A673 (cell line): Measurements from ENCODE around the gene MFSD1. TPM values are rescaled to one million over a fixed set of nuclear protein-coding genes. Genes with fewer than 3 reads are reported as not detected.

Experiments
- BruUV-seq: library from RNA; stranded (reverse); fragments of 400-500 nt; replicated peaks from 2 replicates; lab custom pipeline; 2021; lab: Mats Ljungman, UMichigan
- CTCF ChIA-PET: fragments of 300-600 bp; sonication (Branson Sonifier 250); formaldehyde crosslinking; loops from one replicate; lab custom pipeline; 2022; ENCODE audit warnings: antibody characterized with exemption; lab: Charles Lee
- POLR2A ChIA-PET: fragments of 300-600 bp; sonication (Branson Sonifier 250); formaldehyde crosslinking; loops from one replicate; lab custom pipeline; 2022; ENCODE audit warnings: antibody characterized with exemption; ENCODE audit not compliant: low non-redundant PET; lab: Charles Lee
- DNase-seq: peaks from one replicate; pipeline ENCODE4 v3.0.0-alpha.2; 2015; ENCODE audit warnings: low spot score
- H3K27ac ChIP-seq: fragments of 200-600 bp; sonication (generic); 2 replicates; pipeline ENCODE4 v1.5.1; 2016; ENCODE audit warnings: mixed run types, low read depth, mild to moderate bottlenecking, mixed read lengths, antibody characterized with exemption, low read length; ENCODE audit not compliant: poor library complexity, severe bottlenecking
- H3K27me3 ChIP-seq: fragments of 200-600 bp; sonication (generic); replicated peaks from 2 replicates; pipeline ENCODE4 v1.6.1; 2017; ENCODE audit warnings: mixed run types, low read depth, mild to moderate bottlenecking, mixed read lengths, antibody characterized with exemption, low read length; ENCODE audit not compliant: insufficient read depth, poor library complexity
- H3K36me3 ChIP-seq: fragments of 200-600 bp; sonication (generic); 2 replicates; pipeline ENCODE4 v1.6.1; 2016; ENCODE audit warnings: mixed run types, mild to moderate bottlenecking, mixed read lengths, antibody characterized with exemption, low read length; ENCODE audit not compliant: insufficient read depth, poor library complexity, severe bottlenecking
- H3K4me1 ChIP-seq: fragments of 200-600 bp; sonication (generic); 2 replicates; pipeline ENCODE4 v1.6.1; 2017; ENCODE audit warnings: mixed run types, mild to moderate bottlenecking, mixed read lengths, antibody characterized with exemption, low read length; ENCODE audit not compliant: insufficient read depth, poor library complexity, severe bottlenecking
- H3K4me3 ChIP-seq: fragments of 200-600 bp; sonication (generic); 2 replicates; pipeline ENCODE4 v1.5.1; 2016; ENCODE audit warnings: low read depth, mixed run types, mild to moderate bottlenecking, mixed read lengths, low read length; ENCODE audit not compliant: poor library complexity, severe bottlenecking
- H3K9me3 ChIP-seq: fragments of 200-600 bp; sonication (generic); 2 replicates; pipeline ENCODE4 v1.6.1; 2016; ENCODE audit warnings: mixed run types, low read depth, mild to moderate bottlenecking, mixed read lengths, antibody characterized with exemption, low read length; ENCODE audit not compliant: poor library complexity, severe bottlenecking
- EZH2 ChIP-seq: fragments of 200-600 bp; sonication (generic); IDR thresholded peaks from 2 replicates; pipeline ENCODE4 v1.6.1; 2017; ENCODE audit warnings: borderline replicate concordance, low read depth, mild to moderate bottlenecking, mixed read lengths, antibody characterized with exemption, low read length; ENCODE audit not compliant: poor library complexity, severe bottlenecking
- intact Hi-C: fragments of 100-400 bp; cut with micrococcal nuclease; formaldehyde crosslinking; loops from one replicate; pipeline ENCODE4 v1.10.0; 2022; ENCODE audit not compliant: unreplicated experiment
- total RNA-seq: library from RNA; stranded (reverse); gene quantifications from 2 replicates; pipeline ENCODE4 v1.2.3, GENCODE V29; 2021
- TF ChIP-seq, protein P1 (sequence below): fragments of 300-800, 200-600 bp; sonication (generic); conservative IDR thresholded peaks from 2 replicates; pipeline ENCODE4 v1.5.1; 2017; ENCODE audit warnings: low read depth, mild to moderate bottlenecking, antibody characterized with exemption, low read length, moderate library complexity, mixed read lengths

Gene MFSD1
- total RNA-seq, 1 experiment from 2014 or later = 15.2 TPM

GRCh38 chr3:158775426-158776410, 26.1 kb upstream of the MFSD1 start:
- BruUV-seq = no TSS peak
- intact Hi-C loops = no loop called here
- Histone ChIP-seq H3K4me3 (no peak overlapping the region), H3K27me3 (no peaks in the 10 kb centered on the region), H3K36me3 (no peaks in the 10 kb centered on the region), H3K27ac (no peak overlapping the region), H3K4me1 (no peaks in the 10 kb centered on the region), H3K9me3 (no peaks in the 10 kb centered on the region)
- TF ChIP-seq, protein P1, sequence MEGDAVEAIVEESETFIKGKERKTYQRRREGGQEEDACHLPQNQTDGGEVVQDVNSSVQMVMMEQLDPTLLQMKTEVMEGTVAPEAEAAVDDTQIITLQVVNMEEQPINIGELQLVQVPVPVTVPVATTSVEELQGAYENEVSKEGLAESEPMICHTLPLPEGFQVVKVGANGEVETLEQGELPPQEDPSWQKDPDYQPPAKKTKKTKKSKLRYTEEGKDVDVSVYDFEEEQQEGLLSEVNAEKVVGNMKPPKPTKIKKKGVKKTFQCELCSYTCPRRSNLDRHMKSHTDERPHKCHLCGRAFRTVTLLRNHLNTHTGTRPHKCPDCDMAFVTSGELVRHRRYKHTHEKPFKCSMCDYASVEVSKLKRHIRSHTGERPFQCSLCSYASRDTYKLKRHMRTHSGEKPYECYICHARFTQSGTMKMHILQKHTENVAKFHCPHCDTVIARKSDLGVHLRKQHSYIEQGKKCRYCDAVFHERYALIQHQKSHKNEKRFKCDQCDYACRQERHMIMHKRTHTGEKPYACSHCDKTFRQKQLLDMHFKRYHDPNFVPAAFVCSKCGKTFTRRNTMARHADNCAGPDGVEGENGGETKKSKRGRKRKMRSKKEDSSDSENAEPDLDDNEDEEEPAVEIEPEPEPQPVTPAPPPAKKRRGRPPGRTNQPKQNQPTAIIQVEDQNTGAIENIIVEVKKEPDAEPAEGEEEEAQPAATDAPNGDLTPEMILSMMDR = no peak
- no peak for TF ChIP-seq EZH2
- peak; percentile 14 for DNase-seq
- ChIA-PET CTCF (no interaction called here), POLR2A (no interaction called here)

DNA sequence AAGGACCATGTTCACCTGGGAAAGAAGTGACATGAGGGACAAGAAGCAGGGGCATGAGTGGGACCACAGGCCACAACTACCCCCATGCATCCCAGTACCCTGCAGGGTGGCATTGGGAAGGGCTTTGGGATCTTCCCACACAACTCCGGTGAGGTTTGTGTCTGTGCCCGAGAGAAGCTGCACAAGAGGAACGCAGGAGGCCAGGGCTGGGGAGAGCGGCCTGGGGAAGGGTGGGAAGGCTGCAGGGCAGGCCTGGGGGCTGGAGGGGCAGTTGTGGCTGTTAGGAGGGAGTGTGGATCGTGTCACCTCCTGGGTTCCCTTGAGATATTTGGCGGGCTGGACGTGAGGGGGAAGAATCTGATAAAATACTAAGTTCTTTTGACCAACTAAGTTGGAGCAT, 25.3 kb upstream of the MFSD1 start:
- H3K27ac ChIP-seq = no peak overlapping the region
- POLR2A ChIA-PET = interaction anchor here (0.6 kb wide), 1 partner anchor 1014 kb away, joined by 5 read pairs; no protein-coding TSS in a partner anchor

GRCh38 chr3:158777161-158777873, 24.5 kb upstream of the MFSD1 start:
- TF ChIP-seq, protein P1 = no peak
- no peak for TF ChIP-seq EZH2
- DNase-seq = no peak
- no peaks in the 10 kb centered on the region for H3K9me3 ChIP-seq
- no peak overlapping the region for H3K27ac ChIP-seq
- intact Hi-C loops = no loop called here
- POLR2A ChIA-PET = interaction anchor here (0.6 kb wide), 1 partner anchor 1014 kb away, joined by 5 read pairs; no protein-coding TSS in a partner anchor
- no peaks in the 10 kb centered on the region for H3K4me1 ChIP-seq
- H3K27me3 ChIP-seq = no peaks in the 10 kb centered on the region
- BruUV-seq = no TSS peak
- CTCF ChIA-PET = no interaction called here
- H3K4me3 ChIP-seq = no peak overlapping the region
- no peaks in the 10 kb centered on the region for H3K36me3 ChIP-seq

More for the DNA sequence above, 25.3 kb upstream of the MFSD1 start:
- no peak for DNase-seq
- no peak for TF ChIP-seq EZH2
- TF ChIP-seq, protein P1 = no peak
- no peaks in the 10 kb centered on the region for H3K4me1 ChIP-seq
- intact Hi-C loops = no loop called here
- no peaks in the 10 kb centered on the region for H3K27me3 ChIP-seq
- no peak overlapping the region for H3K4me3 ChIP-seq
- no peaks in the 10 kb centered on the region for H3K36me3 ChIP-seq
- CTCF ChIA-PET = no interaction called here
- no TSS peak for BruUV-seq
- H3K9me3 ChIP-seq = no peaks in the 10 kb centered on the region
